ENCODE measurements around the gene CCDC148.

CCDC148 gene

DNA sequence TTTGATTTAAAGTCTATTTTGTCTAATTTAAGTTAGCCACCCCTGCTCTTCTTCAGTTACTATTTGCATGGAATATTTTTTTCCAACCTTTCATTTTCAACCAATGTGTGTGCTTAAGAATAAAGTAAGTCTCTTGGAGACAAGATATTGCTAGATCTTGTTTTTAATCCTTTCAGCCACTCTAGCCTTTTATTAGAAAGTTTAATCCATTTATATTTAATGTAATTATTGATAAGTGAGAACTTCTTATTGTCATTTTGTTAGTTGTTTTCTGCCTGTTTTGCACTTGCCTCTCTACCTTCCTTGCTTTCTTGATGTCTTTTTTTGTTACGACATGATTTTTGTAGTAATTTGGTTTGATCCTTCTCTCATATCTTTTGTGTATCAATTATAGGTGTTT is 46.4 kb downstream of the CCDC148 start:
- ChIA-PET POLR2A (no interaction called here), CTCF (no interaction called here)
- no peaks in the 10 kb centered on the region; the same call in 1 of the 2 replicates for H3K9me3 ChIP-seq (ENCODE audit: control insufficient read depth, insufficient read depth, low read depth, low read length)

GRCh38 chr2:158407031-158407430 is 49.5 kb downstream of the CCDC148 start:
- ChIA-PET POLR2A (no interaction called here), CTCF (no interaction called here)
- TF ChIP-seq ZNF530 (tag by site-specific recombination; IDR thresholded peaks at IDR 0.05; ENCODE audit: low read depth) (no peak), ZNF501 (tag by site-specific recombination; IDR thresholded peaks at IDR 0.05) (no peak), ZNF426 (tag by site-specific recombination; IDR thresholded peaks at IDR 0.05) (no peak), ELK4 (IDR thresholded peaks at IDR 0.05; ENCODE audit: borderline replicate concordance, low read depth, low read length) (no peak), ZNF548 (tag by site-specific recombination; IDR thresholded peaks at IDR 0.05) (no peak), TRIM28 (IDR thresholded peaks at IDR 0.05; ENCODE audit: borderline replicate concordance, low read length) (no peak), ZNF488 (tag by site-specific recombination; IDR thresholded peaks at IDR 0.05) (no peak), CTCF (tag by site-specific recombination; IDR thresholded peaks at IDR 0.05) (no peak), ZNF174 (tag by site-specific recombination; IDR thresholded peaks at IDR 0.05) (no peak), SP2 (tag by site-specific recombination; IDR thresholded peaks at IDR 0.05) (no peak), REPIN1 (tag by site-specific recombination; IDR thresholded peaks at IDR 0.05; ENCODE audit: low read depth) (no peak), ZNF292 (tag by site-specific recombination; IDR thresholded peaks at IDR 0.05; ENCODE audit: borderline replicate concordance, low read depth) (no peak), HOXD13 (CRISPR knock-in tag; IDR thresholded peaks at IDR 0.05; ENCODE audit: borderline replicate concordance) (no peak), ZNF341 (tag by site-specific recombination; IDR thresholded peaks at IDR 0.05; ENCODE audit: low read depth) (no peak), ZNF10 (tag by site-specific recombination; IDR thresholded peaks at IDR 0.05) (no peak), ZNF837 (tag by site-specific recombination; IDR thresholded peaks at IDR 0.05) (no peak)
- TF ChIP-seq, protein P1, sequence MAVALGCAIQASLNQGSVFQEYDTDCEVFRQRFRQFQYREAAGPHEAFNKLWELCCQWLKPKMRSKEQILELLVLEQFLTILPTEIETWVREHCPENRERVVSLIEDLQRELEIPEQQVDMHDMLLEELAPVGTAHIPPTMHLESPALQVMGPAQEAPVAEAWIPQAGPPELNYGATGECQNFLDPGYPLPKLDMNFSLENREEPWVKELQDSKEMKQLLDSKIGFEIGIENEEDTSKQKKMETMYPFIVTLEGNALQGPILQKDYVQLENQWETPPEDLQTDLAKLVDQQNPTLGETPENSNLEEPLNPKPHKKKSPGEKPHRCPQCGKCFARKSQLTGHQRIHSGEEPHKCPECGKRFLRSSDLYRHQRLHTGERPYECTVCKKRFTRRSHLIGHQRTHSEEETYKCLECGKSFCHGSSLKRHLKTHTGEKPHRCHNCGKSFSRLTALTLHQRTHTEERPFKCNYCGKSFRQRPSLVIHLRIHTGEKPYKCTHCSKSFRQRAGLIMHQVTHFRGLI (tag by site-specific recombination; IDR thresholded peaks at IDR 0.05) = no peak
- Histone ChIP-seq H3K27ac (ENCODE audit: extremely low read depth, low read depth, low read length) (no peak overlapping the region), H3K4me3 (ENCODE audit: low read depth, low read length) (no peak overlapping the region), H3K4me1 (ENCODE audit: control insufficient read depth, insufficient read depth, low read length) (0 out of 2 replicates have a peak, but pooled peaks cover 2% of the 10 kb centered on the region), H3K9me3 (ENCODE audit: control insufficient read depth, insufficient read depth, low read depth, low read length) (no peaks in the 10 kb centered on the region; the same call in 1 of the 2 replicates), H3K36me3 (ENCODE audit: control insufficient read depth in 2 of 2, insufficient read depth in 1 of 2, low read length in 2 of 2) (no peaks in the 10 kb centered on the region)

More for the DNA sequence above, 46.4 kb downstream of the CCDC148 start:
- no peaks in the 10 kb centered on the region for H3K36me3 ChIP-seq (ENCODE audit: control insufficient read depth in 2 of 2, insufficient read depth in 1 of 2, low read length in 2 of 2)
- H3K4me1 ChIP-seq (ENCODE audit: control insufficient read depth, insufficient read depth, low read length) = no peaks in the 10 kb centered on the region
- TF ChIP-seq ZNF561 (tag by site-specific recombination; IDR thresholded peaks at IDR 0.05; ENCODE audit: borderline replicate concordance) (no peak), ZBTB49 (tag by site-specific recombination; IDR thresholded peaks at IDR 0.05; ENCODE audit: low read depth) (no peak)
- TF ChIP-seq, protein P2, sequence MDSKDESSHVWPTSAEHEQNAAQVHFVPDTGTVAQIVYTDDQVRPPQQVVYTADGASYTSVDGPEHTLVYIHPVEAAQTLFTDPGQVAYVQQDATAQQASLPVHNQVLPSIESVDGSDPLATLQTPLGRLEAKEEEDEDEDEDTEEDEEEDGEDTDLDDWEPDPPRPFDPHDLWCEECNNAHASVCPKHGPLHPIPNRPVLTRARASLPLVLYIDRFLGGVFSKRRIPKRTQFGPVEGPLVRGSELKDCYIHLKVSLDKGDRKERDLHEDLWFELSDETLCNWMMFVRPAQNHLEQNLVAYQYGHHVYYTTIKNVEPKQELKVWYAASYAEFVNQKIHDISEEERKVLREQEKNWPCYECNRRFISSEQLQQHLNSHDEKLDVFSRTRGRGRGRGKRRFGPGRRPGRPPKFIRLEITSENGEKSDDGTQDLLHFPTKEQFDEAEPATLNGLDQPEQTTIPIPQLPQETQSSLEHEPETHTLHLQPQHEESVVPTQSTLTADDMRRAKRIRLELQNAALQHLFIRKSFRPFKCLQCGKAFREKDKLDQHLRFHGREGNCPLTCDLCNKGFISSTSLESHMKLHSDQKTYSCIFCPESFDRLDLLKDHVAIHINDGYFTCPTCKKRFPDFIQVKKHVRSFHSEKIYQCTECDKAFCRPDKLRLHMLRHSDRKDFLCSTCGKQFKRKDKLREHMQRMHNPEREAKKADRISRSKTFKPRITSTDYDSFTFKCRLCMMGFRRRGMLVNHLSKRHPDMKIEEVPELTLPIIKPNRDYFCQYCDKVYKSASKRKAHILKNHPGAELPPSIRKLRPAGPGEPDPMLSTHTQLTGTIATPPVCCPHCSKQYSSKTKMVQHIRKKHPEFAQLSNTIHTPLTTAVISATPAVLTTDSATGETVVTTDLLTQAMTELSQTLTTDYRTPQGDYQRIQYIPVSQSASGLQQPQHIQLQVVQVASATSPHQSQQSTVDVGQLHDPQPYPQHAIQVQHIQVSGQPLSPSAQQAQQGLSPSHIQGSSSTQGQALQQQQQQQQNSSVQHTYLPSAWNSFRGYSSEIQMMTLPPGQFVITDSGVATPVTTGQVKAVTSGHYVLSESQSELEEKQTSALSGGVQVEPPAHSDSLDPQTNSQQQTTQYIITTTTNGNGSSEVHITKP (tag by site-specific recombination; IDR thresholded peaks at IDR 0.05) = no peak
- no peak overlapping the region for H3K27ac ChIP-seq (ENCODE audit: extremely low read depth, low read depth, low read length)
- H3K4me3 ChIP-seq (ENCODE audit: low read depth, low read length) = no peak overlapping the region
